Upper lobe of left lung (tissue), 4 donors: ENCODE data around the gene SMCO4.

Experiments
- CTCF ChIP-seq, 6 experiments: fragments of 450-650 bp in 4 of 6; fragments of 200-600 bp in 2 of 6; sonication (generic) in 2 of 6; IDR thresholded peaks; one replicate each; pipeline ENCODE4 v1.5.1; 2016 to 2019; ENCODE audit warnings: antibody characterized with exemption in 6 of 6
- POLR2A ChIP-seq, 4 donors: fragments of 450-650 bp; IDR thresholded peaks; one replicate each; pipeline ENCODE4 v1.5.1; 2016 to 2017; ENCODE audit warnings: antibody characterized with exemption in 4 of 4, mild to moderate bottlenecking in 2 of 4

- no peak for TF ChIP-seq POLR2A (IDR thresholded peaks at IDR 0.05)
- TF ChIP-seq CTCF (IDR thresholded peaks at IDR 0.05): no peak
Measured at GRCh38 chr11:93498641-93499040, 44.5 kb downstream of the SMCO4 start.
